GM12892 (cell line): ENCODE data around the gene DDX18.

ENCODE experiments used
- DNase-seq: peaks from one replicate; pipeline ENCODE4 v3.0.0; 2011; ENCODE audit not compliant: insufficient read length
- FAIRE-seq: peaks from 2 replicates; lab custom pipeline; 2011; peaks lifted over from hg19 to GRCh38; lab: Jason Lieb, UNC
- POLR2A ChIP-seq: IDR thresholded peaks from 2 replicates; pipeline ENCODE4 v1.6.1; 2011; ENCODE audit warnings: low read depth, low read length, control low read depth
- POLR2AphosphoS5 ChIP-seq: IDR thresholded peaks from 2 replicates; pipeline ENCODE4 v1.6.1; 2011; ENCODE audit warnings: low read depth, low read length, control low read depth
- TAF1 ChIP-seq: IDR thresholded peaks from 2 replicates; pipeline ENCODE4 v1.6.1; 2011; ENCODE audit warnings: low read depth, mild to moderate bottlenecking, control low read depth, low read length, borderline replicate concordance

DDX18 gene

GRCh38 chr2:117845304-117845703, 30.8 kb downstream of the DDX18 start:
- FAIRE-seq (no peak), DNase-seq (no peak)

GRCh38 chr2:117850015-117850414, 35.5 kb downstream of the DDX18 start:
- TF ChIP-seq POLR2A (no peak), POLR2AphosphoS5 (no peak), TAF1 (no peak)
- DNase-seq (no peak), FAIRE-seq (no peak)

More at GRCh38 chr2:117845304-117845703, 30.8 kb downstream of the DDX18 start:
- no peak for TF ChIP-seq POLR2A
- TF ChIP-seq TAF1: no peak
- TF ChIP-seq POLR2AphosphoS5: no peak

- TF ChIP-seq POLR2AphosphoS5: no peak
- no peak for TF ChIP-seq TAF1
- no peak for TF ChIP-seq POLR2A
- DNase-seq: no peak
- FAIRE-seq: no peak
These were observed 36.0 kb downstream of the DDX18 start for GRCh38 chr2:117850461-117850860.

GRCh38 chr2:117851969-117852368, 37.5 kb downstream of the DDX18 start:
- DNase-seq: no peak
- no peak for FAIRE-seq
- TF ChIP-seq POLR2AphosphoS5 (no peak), TAF1 (no peak), POLR2A (no peak)

DNA sequence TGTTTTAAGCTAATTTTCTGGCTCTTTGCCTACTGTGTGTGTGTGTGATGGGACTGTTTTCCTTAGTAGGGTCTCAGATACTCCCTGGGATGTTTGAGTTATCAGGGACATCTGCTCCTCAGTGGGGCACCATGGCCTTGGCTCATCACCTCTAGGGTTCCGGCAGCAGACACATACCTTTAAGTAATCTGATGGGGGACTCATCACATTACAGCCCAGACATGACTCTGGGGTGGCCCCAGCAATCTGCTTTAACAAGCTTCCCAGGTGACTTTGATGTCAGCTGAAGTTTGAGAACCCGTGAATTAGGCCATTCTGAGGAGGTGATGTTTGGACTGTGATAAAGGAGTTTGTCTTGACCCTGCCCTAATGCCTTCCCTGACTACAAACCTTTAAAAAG, 38.8 kb downstream of the DDX18 start:
- TF ChIP-seq POLR2A: no peak
- no peak for TF ChIP-seq POLR2AphosphoS5
- no peak for TF ChIP-seq TAF1
- DNase-seq: no peak
- FAIRE-seq: no peak

- TF ChIP-seq POLR2AphosphoS5 (no peak), TAF1 (no peak), POLR2A (no peak)
- FAIRE-seq (no peak), DNase-seq (no peak)
These were observed 39.4 kb downstream of the DDX18 start for GRCh38 chr2:117853873-117854272.

- no peak for DNase-seq
- no peak for TF ChIP-seq TAF1
- no peak for FAIRE-seq
These were observed 40.1 kb downstream of the DDX18 start for GRCh38 chr2:117854610-117855009.

- no peak for TF ChIP-seq POLR2A
- TF ChIP-seq POLR2AphosphoS5: no peak
- no peak for TF ChIP-seq TAF1
- FAIRE-seq (no peak), DNase-seq (no peak)
These were observed 41.4 kb downstream of the DDX18 start for GRCh38 chr2:117855886-117856285.

DNA sequence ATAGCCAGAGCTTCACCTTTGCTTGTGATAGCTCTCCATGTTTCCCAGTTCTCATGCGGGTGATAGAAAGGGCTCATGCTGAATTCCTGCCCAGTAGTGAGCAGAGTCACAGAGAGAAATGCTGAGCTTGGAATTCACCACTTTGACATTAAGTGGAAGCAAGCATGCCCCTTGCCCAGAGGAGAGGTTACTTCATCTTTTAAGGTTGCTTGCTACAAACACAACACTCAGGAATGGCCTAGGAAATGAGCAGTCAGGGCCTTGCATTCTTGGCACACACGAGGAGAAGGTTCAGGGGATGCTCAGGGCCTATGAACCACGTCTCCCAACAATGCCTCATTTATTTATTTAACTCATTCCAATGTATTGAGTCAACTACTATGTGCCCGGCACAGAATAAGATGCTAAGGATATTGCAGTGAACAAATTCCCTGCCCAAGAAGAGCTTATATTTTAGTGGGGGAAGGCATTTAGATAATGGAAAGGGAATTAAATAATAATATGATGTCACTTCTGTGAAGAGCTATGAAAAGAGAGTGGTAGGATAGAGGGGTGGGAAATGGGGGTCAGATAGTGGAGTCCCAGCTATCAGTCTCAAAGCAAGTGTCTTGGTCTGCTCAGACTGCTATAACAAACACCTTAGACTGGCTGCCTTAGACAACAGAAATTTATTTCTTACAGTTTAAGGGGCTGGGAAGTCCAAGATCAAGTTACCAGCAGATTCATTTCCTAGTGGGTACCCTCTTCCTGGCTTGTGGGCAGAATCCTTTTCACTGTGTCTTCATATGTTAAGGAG, 42.1 kb downstream of the DDX18 start:
- TF ChIP-seq POLR2AphosphoS5 (no peak), POLR2A (no peak), TAF1 (no peak)
- no peak for FAIRE-seq
- no peak for DNase-seq

DNA sequence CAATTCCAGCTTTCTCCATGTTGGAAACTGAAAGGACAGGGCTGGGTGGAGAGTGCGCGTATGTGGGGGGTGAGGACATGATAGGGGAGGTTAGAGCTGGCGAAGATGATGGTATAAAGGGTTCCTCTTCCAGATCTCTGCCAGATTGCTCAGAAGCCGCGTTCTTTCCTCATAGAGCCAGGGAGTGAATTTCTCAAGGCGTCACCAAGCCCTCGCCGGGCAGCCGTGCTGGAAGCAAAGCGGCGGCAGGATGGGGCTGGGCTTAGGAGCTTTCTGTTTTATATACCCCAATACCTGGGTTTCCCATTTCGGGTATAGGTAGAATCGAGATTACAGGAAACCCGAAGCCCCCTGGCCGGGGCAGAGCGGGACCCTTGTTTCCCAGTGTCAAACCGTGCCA, 43.8 kb downstream of the DDX18 start:
- no peak for TF ChIP-seq POLR2A
- FAIRE-seq: no peak
- no peak for DNase-seq

- FAIRE-seq (no peak), DNase-seq (no peak)
- no peak for TF ChIP-seq POLR2AphosphoS5
These were observed 44.5 kb downstream of the DDX18 start for GRCh38 chr2:117858892-117859531.

- TF ChIP-seq POLR2A (no peak), TAF1 (no peak), POLR2AphosphoS5 (no peak)
- DNase-seq: no peak
- FAIRE-seq: no peak
These were observed 45.0 kb downstream of the DDX18 start for GRCh38 chr2:117859532-117859911.
